ENCODE results near the gene TPP1.

TPP1 gene

GRCh38 chr11:6599449-6599848, 19.8 kb downstream of the TPP1 start:
- Histone ChIP-seq H3K4me1 (ENCODE audit: insufficient read depth, poor library complexity, severe bottlenecking) (no peaks in the 10 kb centered on the region), H3K27me3 (ENCODE audit: insufficient read depth, poor library complexity, severe bottlenecking) (no peaks in the 10 kb centered on the region), H3K27ac (ENCODE audit: poor library complexity, severe bottlenecking) (no peak overlapping the region), H3K36me3 (ENCODE audit: low read depth) (peaks cover 57% of the 10 kb centered on the region), H3K4me3 (ENCODE audit: severe bottlenecking) (no peak overlapping the region), H3K9me3 (ENCODE audit: severe bottlenecking) (no peaks in the 10 kb centered on the region)
- DNase-seq (ENCODE audit: low spot score) (no peak), ATAC-seq (ENCODE audit: low read depth) (no peak)
- TF ChIP-seq CTCF (IDR thresholded peaks at IDR 0.05; ENCODE audit: poor library complexity, severe bottlenecking): no peak

- no peak for DNase-seq (ENCODE audit: low spot score)
- no peak overlapping the region for H3K27ac ChIP-seq (ENCODE audit: poor library complexity, severe bottlenecking)
- no peaks in the 10 kb centered on the region for H3K4me1 ChIP-seq (ENCODE audit: insufficient read depth, poor library complexity, severe bottlenecking)
- H3K9me3 ChIP-seq (ENCODE audit: severe bottlenecking): no peaks in the 10 kb centered on the region
- no peaks in the 10 kb centered on the region for H3K27me3 ChIP-seq (ENCODE audit: insufficient read depth, poor library complexity, severe bottlenecking)
- H3K36me3 ChIP-seq (ENCODE audit: low read depth): peaks cover 57% of the 10 kb centered on the region
- no peak for ATAC-seq (ENCODE audit: low read depth)
- H3K4me3 ChIP-seq (ENCODE audit: severe bottlenecking): no peak overlapping the region
- no peak for TF ChIP-seq CTCF (IDR thresholded peaks at IDR 0.05; ENCODE audit: poor library complexity, severe bottlenecking)
Observed at GRCh38 chr11:6598555-6598954, 20.7 kb downstream of the TPP1 start.

- no peak overlapping the region for H3K27ac ChIP-seq (ENCODE audit: poor library complexity, severe bottlenecking)
- no peak for TF ChIP-seq CTCF (IDR thresholded peaks at IDR 0.05; ENCODE audit: poor library complexity, severe bottlenecking)
- no peaks in the 10 kb centered on the region for H3K4me1 ChIP-seq (ENCODE audit: insufficient read depth, poor library complexity, severe bottlenecking)
- no peak overlapping the region for H3K4me3 ChIP-seq (ENCODE audit: severe bottlenecking)
- ATAC-seq (ENCODE audit: low read depth) (no peak), DNase-seq (ENCODE audit: low spot score) (no peak)
- H3K27me3 ChIP-seq (ENCODE audit: insufficient read depth, poor library complexity, severe bottlenecking): no peaks in the 10 kb centered on the region
- H3K9me3 ChIP-seq (ENCODE audit: severe bottlenecking): no peaks in the 10 kb centered on the region
- H3K36me3 ChIP-seq (ENCODE audit: low read depth): peaks cover 54% of the 10 kb centered on the region
Observed at GRCh38 chr11:6596239-6596877, 22.9 kb downstream of the TPP1 start.

- no peaks in the 10 kb centered on the region for H3K4me1 ChIP-seq (ENCODE audit: insufficient read depth, poor library complexity, severe bottlenecking)
- H3K27me3 ChIP-seq (ENCODE audit: insufficient read depth, poor library complexity, severe bottlenecking): no peaks in the 10 kb centered on the region
- no peak for TF ChIP-seq CTCF (IDR thresholded peaks at IDR 0.05; ENCODE audit: poor library complexity, severe bottlenecking)
- no peaks in the 10 kb centered on the region for H3K9me3 ChIP-seq (ENCODE audit: severe bottlenecking)
- no peak overlapping the region for H3K4me3 ChIP-seq (ENCODE audit: severe bottlenecking)
- DNase-seq (ENCODE audit: low spot score) (no peak), ATAC-seq (ENCODE audit: low read depth) (no peak)
- no peak overlapping the region for H3K27ac ChIP-seq (ENCODE audit: poor library complexity, severe bottlenecking)
- peaks cover 33% of the 10 kb centered on the region for H3K36me3 ChIP-seq (ENCODE audit: low read depth)
Observed at GRCh38 chr11:6594142-6594768, 25.0 kb downstream of the TPP1 start.

- no peak for DNase-seq (ENCODE audit: low spot score)
- ATAC-seq (ENCODE audit: low read depth): no peak
- Histone ChIP-seq H3K4me1 (ENCODE audit: insufficient read depth, poor library complexity, severe bottlenecking) (no peaks in the 10 kb centered on the region), H3K27me3 (ENCODE audit: insufficient read depth, poor library complexity, severe bottlenecking) (no peaks in the 10 kb centered on the region), H3K27ac (ENCODE audit: poor library complexity, severe bottlenecking) (no peak overlapping the region), H3K4me3 (ENCODE audit: severe bottlenecking) (no peak overlapping the region), H3K9me3 (ENCODE audit: severe bottlenecking) (peaks cover 10% of the 10 kb centered on the region), H3K36me3 (ENCODE audit: low read depth) (peaks cover 10% of the 10 kb centered on the region; the same call in 1 of the 2 replicates)
- TF ChIP-seq CTCF (IDR thresholded peaks at IDR 0.05; ENCODE audit: poor library complexity, severe bottlenecking): no peak
Observed at GRCh38 chr11:6588018-6588417, 31.2 kb downstream of the TPP1 start.

All from RWPE2 (cell line).